HG02588 (cell line): ENCODE results near the gene EMC7.
A peak's percentile ranks its signal among the peaks of the same experiment; 100 is the strongest.

ENCODE experiments used
- ATAC-seq: cut with Tn5 transposase; IDR thresholded peaks from one replicate; pipeline ENCODE4 v1.9.1; 2021; ENCODE audit warnings: mild to moderate bottlenecking, moderate library complexity; ENCODE audit not compliant: unreplicated experiment

The EMC7 gene

GRCh38 chr15:34038871-34039789, 62.5 kb downstream of the EMC7 start, which contains the start of gene AVEN:
Gene AVEN, minus strand, starts transcription at chr15:34039204. Its CDS starts 158 bp downstream, at chr15:34039046.
- peak; percentile 42 for ATAC-seq

- peak; percentile 73 for ATAC-seq
These were observed 63.4 kb downstream of the EMC7 start for GRCh38 chr15:34038023-34038870.
